Ishikawa (cell line): Measurements from ENCODE around the gene CAPN5.

Experiments used
- CEBPB ChIP-seq: IDR thresholded peaks from 2 replicates; pipeline ENCODE4 v1.6.1; 2012
- EP300 ChIP-seq: IDR thresholded peaks from 2 replicates; pipeline ENCODE4 v1.6.1; 2012; ENCODE audit warnings: borderline replicate concordance
- MAX ChIP-seq: IDR thresholded peaks from 2 replicates; pipeline ENCODE4 v1.6.1; 2012
- TAF1 ChIP-seq: IDR thresholded peaks from 2 replicates; pipeline ENCODE4 v1.6.1; 2012; ENCODE audit warnings: low read depth, mild to moderate bottlenecking
- USF1 ChIP-seq: IDR thresholded peaks from 2 replicates; pipeline ENCODE4 v1.6.1; 2012
- YY1 ChIP-seq: IDR thresholded peaks from 2 replicates; pipeline ENCODE4 v1.6.1; 2012; ENCODE audit warnings: low read depth

GRCh38 chr11:77062924-77063323 is 3.8 kb upstream of the CAPN5 start:
- no peak for TF ChIP-seq MAX
- TF ChIP-seq YY1, result no peak
- no peak for TF ChIP-seq USF1
- no peak for TF ChIP-seq CEBPB
- TF ChIP-seq TAF1, result no peak
- TF ChIP-seq EP300, result no peak
